Measurements from ENCODE around the gene DNASE1L2. TPM values are rescaled to one million over a fixed set of nuclear protein-coding genes. Genes with fewer than 3 reads are reported as not detected.

Gene DNASE1L2
- total and polyA plus RNA-seq, 2 of the 8 experiments (the other 6 are each of a cell fraction or from before 2014, with no cell fraction given), result 0.35 to 0.97 TPM

DNA sequence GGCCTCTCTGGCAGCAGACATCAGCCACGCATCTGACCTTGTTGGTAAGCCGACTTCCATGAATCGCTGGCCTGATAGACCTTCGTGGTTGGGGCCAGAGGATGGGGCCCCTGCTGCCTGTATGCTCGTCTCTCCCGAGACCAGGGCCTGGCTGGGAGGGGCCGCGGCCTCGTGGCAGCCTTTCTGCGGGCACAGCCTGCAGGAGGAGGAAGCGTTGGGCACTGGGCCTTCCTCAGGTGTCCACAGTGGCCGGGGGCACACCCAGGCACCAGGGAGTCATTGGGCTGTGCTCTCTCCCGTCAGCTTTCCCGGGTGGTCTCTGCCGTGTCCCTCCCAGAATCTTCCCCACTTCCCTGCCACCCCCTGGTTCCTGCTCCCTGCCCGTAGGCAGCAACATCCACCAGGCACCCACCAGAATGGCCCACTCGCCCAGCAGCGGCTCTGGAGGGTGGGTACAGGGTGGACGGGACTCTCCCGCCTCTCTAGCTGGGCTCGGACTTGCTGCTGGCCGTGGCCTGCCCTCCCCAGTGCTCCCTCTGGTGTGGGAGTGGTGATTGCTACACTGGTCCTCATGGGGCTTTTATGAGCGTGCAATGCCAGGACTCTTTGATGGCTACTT lies 6.5 kb upstream of the DNASE1L2 start (continued):
- TF ChIP-seq, protein P1, sequence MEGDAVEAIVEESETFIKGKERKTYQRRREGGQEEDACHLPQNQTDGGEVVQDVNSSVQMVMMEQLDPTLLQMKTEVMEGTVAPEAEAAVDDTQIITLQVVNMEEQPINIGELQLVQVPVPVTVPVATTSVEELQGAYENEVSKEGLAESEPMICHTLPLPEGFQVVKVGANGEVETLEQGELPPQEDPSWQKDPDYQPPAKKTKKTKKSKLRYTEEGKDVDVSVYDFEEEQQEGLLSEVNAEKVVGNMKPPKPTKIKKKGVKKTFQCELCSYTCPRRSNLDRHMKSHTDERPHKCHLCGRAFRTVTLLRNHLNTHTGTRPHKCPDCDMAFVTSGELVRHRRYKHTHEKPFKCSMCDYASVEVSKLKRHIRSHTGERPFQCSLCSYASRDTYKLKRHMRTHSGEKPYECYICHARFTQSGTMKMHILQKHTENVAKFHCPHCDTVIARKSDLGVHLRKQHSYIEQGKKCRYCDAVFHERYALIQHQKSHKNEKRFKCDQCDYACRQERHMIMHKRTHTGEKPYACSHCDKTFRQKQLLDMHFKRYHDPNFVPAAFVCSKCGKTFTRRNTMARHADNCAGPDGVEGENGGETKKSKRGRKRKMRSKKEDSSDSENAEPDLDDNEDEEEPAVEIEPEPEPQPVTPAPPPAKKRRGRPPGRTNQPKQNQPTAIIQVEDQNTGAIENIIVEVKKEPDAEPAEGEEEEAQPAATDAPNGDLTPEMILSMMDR (IDR thresholded peaks at IDR 0.05; ENCODE audit: control extremely low read depth in 1 of 3, insufficient read depth in 1 of 3, low read depth in 1 of 3, low read length in 3 of 3), result no peak

All from H1 (cell line).